ENCODE data around the gene LHPP.

LHPP gene

GRCh38 chr10:124560377-124561105 is 98.9 kb downstream of the LHPP start:
- no CpG with 5 or more reads among the region's 18 CpGs for WGBS, 2 donors (ENCODE audit: extremely low coverage in 2 of 2, insufficient read length in 2 of 2, insufficient replicate concordance in 1 of 2)
- no peak overlapping the region for H3K27ac ChIP-seq (replicated peaks; ENCODE audit: low read length)

GRCh38 chr10:124561206-124561605 is 99.6 kb downstream of the LHPP start:
- Histone ChIP-seq H4K91ac (ENCODE audit: low read depth, low read length, poor library complexity) (no peak overlapping the region), H2BK120ac (ENCODE audit: low read depth, low read length) (no peak overlapping the region), H3K36me3 (replicated peaks in 1 of 2; ENCODE audit: control insufficient read depth in 2 of 2, insufficient read depth in 2 of 2, low read length in 2 of 2) (no peaks in the 10 kb centered on the region), H3K4me1 (ENCODE audit: control insufficient read depth in 2 of 2, insufficient read depth in 1 of 2, low read depth in 1 of 2, low read length in 2 of 2) (peaks cover 13% of the 10 kb centered on the region in 2 donors), H4K8ac (ENCODE audit: low read depth, low read length) (no peak overlapping the region), H2BK15ac (ENCODE audit: low read length) (no peak overlapping the region), H2BK12ac (ENCODE audit: low read length) (no peak overlapping the region), H3K9ac (ENCODE audit: low read depth, low read length, poor library complexity) (no peak overlapping the region), H3K27ac (replicated peaks; ENCODE audit: low read length) (no peak overlapping the region), H3K23ac (ENCODE audit: low read depth, low read length, poor library complexity) (no peak overlapping the region), H3K4me2 (ENCODE audit: insufficient read depth, low read length, poor library complexity, severe bottlenecking) (no peak overlapping the region), H3K4ac (ENCODE audit: low read length) (no peak overlapping the region), H3K4me3 (ENCODE audit: low read length in 2 of 2) (peak overlapping the region in 1 of 2 donors; percentile 8), H2AFZ (ENCODE audit: low read length) (no peak overlapping the region), H2AK5ac (ENCODE audit: low read depth, low read length) (no peak overlapping the region), H3K9me3 (replicated peaks in 1 of 2; ENCODE audit: control insufficient read depth in 2 of 2, insufficient read depth in 1 of 2, low read depth in 1 of 2, low read length in 2 of 2) (peaks cover 3 to 9% of the 10 kb centered on the region in 2 donors), H3K14ac (ENCODE audit: low read length) (no peak overlapping the region), H3K79me1 (ENCODE audit: low read depth, low read length) (no peaks in the 10 kb centered on the region), H2BK5ac (ENCODE audit: low read length) (no peak overlapping the region), H3K27me3 (ENCODE audit: control insufficient read depth in 3 of 3, insufficient read depth in 3 of 3, low read depth in 1 of 3, low read length in 3 of 3) (peaks cover 0 to 26% (median 0%) of the 10 kb centered on the region in 3 experiments), H3K18ac (ENCODE audit: low read length) (no peak overlapping the region)
- no peak for DNase-seq (ENCODE audit: low spot score)
- no CpG with 5 or more reads among the region's 5 CpGs for WGBS, 2 donors (ENCODE audit: extremely low coverage in 2 of 2, insufficient read length in 2 of 2, insufficient replicate concordance in 1 of 2)

More at GRCh38 chr10:124560377-124561105, 98.9 kb downstream of the LHPP start:
- Histone ChIP-seq H2BK5ac (ENCODE audit: low read length) (no peak overlapping the region), H3K79me1 (ENCODE audit: low read depth, low read length) (no peaks in the 10 kb centered on the region), H3K4ac (ENCODE audit: low read length) (no peak overlapping the region), H2BK15ac (ENCODE audit: low read length) (no peak overlapping the region), H2AK5ac (ENCODE audit: low read depth, low read length) (no peak overlapping the region), H4K8ac (ENCODE audit: low read depth, low read length) (no peak overlapping the region), H3K18ac (ENCODE audit: low read length) (no peak overlapping the region), H3K14ac (ENCODE audit: low read length) (no peak overlapping the region), H3K27me3 (ENCODE audit: control insufficient read depth in 3 of 3, insufficient read depth in 3 of 3, low read depth in 1 of 3, low read length in 3 of 3) (peaks cover 0 to 26% (median 0%) of the 10 kb centered on the region in 3 experiments), H2BK120ac (ENCODE audit: low read depth, low read length) (no peak overlapping the region), H4K91ac (ENCODE audit: low read depth, low read length, poor library complexity) (no peak overlapping the region), H3K4me1 (ENCODE audit: control insufficient read depth in 2 of 2, insufficient read depth in 1 of 2, low read depth in 1 of 2, low read length in 2 of 2) (peaks cover 8 to 9% of the 10 kb centered on the region in 2 donors), H3K9ac (ENCODE audit: low read depth, low read length, poor library complexity) (no peak overlapping the region), H3K4me3 (ENCODE audit: low read length in 2 of 2) (no peak overlapping the region), H2AFZ (ENCODE audit: low read length) (no peak overlapping the region), H3K4me2 (ENCODE audit: insufficient read depth, low read length, poor library complexity, severe bottlenecking) (no peak overlapping the region), H3K23ac (ENCODE audit: low read depth, low read length, poor library complexity) (no peak overlapping the region), H3K9me3 (replicated peaks in 1 of 2; ENCODE audit: control insufficient read depth in 2 of 2, insufficient read depth in 1 of 2, low read depth in 1 of 2, low read length in 2 of 2) (peaks cover 3 to 9% of the 10 kb centered on the region in 2 donors), H2BK12ac (ENCODE audit: low read length) (no peak overlapping the region), H3K36me3 (replicated peaks in 1 of 2; ENCODE audit: control insufficient read depth in 2 of 2, insufficient read depth in 2 of 2, low read length in 2 of 2) (no peaks in the 10 kb centered on the region)
- no peak for DNase-seq (ENCODE audit: low spot score)

- H4K8ac ChIP-seq (ENCODE audit: low read depth, low read length): no peak overlapping the region
- H2AFZ ChIP-seq (ENCODE audit: low read length): no peak overlapping the region
- no peak overlapping the region for H3K14ac ChIP-seq (ENCODE audit: low read length)
- no peak overlapping the region for H3K9ac ChIP-seq (ENCODE audit: low read depth, low read length, poor library complexity)
- H2BK120ac ChIP-seq (ENCODE audit: low read depth, low read length): no peak overlapping the region
- H2BK12ac ChIP-seq (ENCODE audit: low read length): no peak overlapping the region
- H3K4me3 ChIP-seq (ENCODE audit: low read length in 2 of 2): no peak overlapping the region
- no peak overlapping the region for H3K18ac ChIP-seq (ENCODE audit: low read length)
- no peak overlapping the region for H2BK15ac ChIP-seq (ENCODE audit: low read length)
- no peaks in the 10 kb centered on the region for H3K36me3 ChIP-seq (replicated peaks in 1 of 2; ENCODE audit: control insufficient read depth in 2 of 2, insufficient read depth in 2 of 2, low read length in 2 of 2)
- no peak overlapping the region for H4K91ac ChIP-seq (ENCODE audit: low read depth, low read length, poor library complexity)
- no peak overlapping the region for H3K27ac ChIP-seq (replicated peaks; ENCODE audit: low read length)
- DNase-seq (ENCODE audit: low spot score): no peak
- H3K4me2 ChIP-seq (ENCODE audit: insufficient read depth, low read length, poor library complexity, severe bottlenecking): no peak overlapping the region
- H3K79me1 ChIP-seq (ENCODE audit: low read depth, low read length): no peaks in the 10 kb centered on the region
- H3K4ac ChIP-seq (ENCODE audit: low read length): no peak overlapping the region
- WGBS, 2 donors (ENCODE audit: extremely low coverage in 2 of 2, insufficient read length in 2 of 2, insufficient replicate concordance in 1 of 2): no CpG with 5 or more reads among the region's 7 CpGs
- no peak overlapping the region for H3K23ac ChIP-seq (ENCODE audit: low read depth, low read length, poor library complexity)
- peaks cover 0 to 26% (median 0%) of the 10 kb centered on the region in 3 experiments for H3K27me3 ChIP-seq (ENCODE audit: control insufficient read depth in 3 of 3, insufficient read depth in 3 of 3, low read depth in 1 of 3, low read length in 3 of 3)
- H2BK5ac ChIP-seq (ENCODE audit: low read length): no peak overlapping the region
- H3K9me3 ChIP-seq (replicated peaks in 1 of 2; ENCODE audit: control insufficient read depth in 2 of 2, insufficient read depth in 1 of 2, low read depth in 1 of 2, low read length in 2 of 2): peaks cover 3 to 9% of the 10 kb centered on the region in 2 donors
- no peak overlapping the region for H2AK5ac ChIP-seq (ENCODE audit: low read depth, low read length)
- H3K4me1 ChIP-seq (ENCODE audit: control insufficient read depth in 2 of 2, insufficient read depth in 1 of 2, low read depth in 1 of 2, low read length in 2 of 2): peaks cover 13% of the 10 kb centered on the region in 2 donors
Measured at GRCh38 chr10:124562425-124563060, 100.9 kb downstream of the LHPP start.

GRCh38 chr10:124563320-124564040 is 101.9 kb downstream of the LHPP start:
- H3K23ac ChIP-seq (ENCODE audit: low read depth, low read length, poor library complexity): no peak overlapping the region

More at GRCh38 chr10:124563320-124564040, 101.9 kb downstream of the LHPP start:
- H3K18ac ChIP-seq (ENCODE audit: low read length): no peak overlapping the region
- H2AK5ac ChIP-seq (ENCODE audit: low read depth, low read length): no peak overlapping the region
- peaks cover 3 to 9% of the 10 kb centered on the region in 2 donors for H3K9me3 ChIP-seq (replicated peaks in 1 of 2; ENCODE audit: control insufficient read depth in 2 of 2, insufficient read depth in 1 of 2, low read depth in 1 of 2, low read length in 2 of 2)
- no peak overlapping the region for H3K4me3 ChIP-seq (ENCODE audit: low read length in 2 of 2)
- WGBS, 2 donors (ENCODE audit: extremely low coverage in 2 of 2, insufficient read length in 2 of 2, insufficient replicate concordance in 1 of 2): no CpG with 5 or more reads among the region's 7 CpGs
- no peak overlapping the region for H2BK5ac ChIP-seq (ENCODE audit: low read length)
- no peak overlapping the region for H4K91ac ChIP-seq (ENCODE audit: low read depth, low read length, poor library complexity)
- peaks cover 13 to 15% of the 10 kb centered on the region in 2 donors for H3K4me1 ChIP-seq (ENCODE audit: control insufficient read depth in 2 of 2, insufficient read depth in 1 of 2, low read depth in 1 of 2, low read length in 2 of 2)
- no peak overlapping the region for H3K14ac ChIP-seq (ENCODE audit: low read length)
- no peak overlapping the region for H2BK12ac ChIP-seq (ENCODE audit: low read length)
- H3K36me3 ChIP-seq (replicated peaks in 1 of 2; ENCODE audit: control insufficient read depth in 2 of 2, insufficient read depth in 2 of 2, low read length in 2 of 2): no peaks in the 10 kb centered on the region
- H3K79me1 ChIP-seq (ENCODE audit: low read depth, low read length): no peaks in the 10 kb centered on the region
- peaks cover 0 to 26% (median 0%) of the 10 kb centered on the region in 3 experiments for H3K27me3 ChIP-seq (ENCODE audit: control insufficient read depth in 3 of 3, insufficient read depth in 3 of 3, low read depth in 1 of 3, low read length in 3 of 3)
- no peak overlapping the region for H2BK15ac ChIP-seq (ENCODE audit: low read length)
- H3K27ac ChIP-seq (replicated peaks; ENCODE audit: low read length): no peak overlapping the region
- H2AFZ ChIP-seq (ENCODE audit: low read length): no peak overlapping the region
- no peak for DNase-seq (ENCODE audit: low spot score)
- H2BK120ac ChIP-seq (ENCODE audit: low read depth, low read length): no peak overlapping the region
- no peak overlapping the region for H3K4me2 ChIP-seq (ENCODE audit: insufficient read depth, low read length, poor library complexity, severe bottlenecking)
- H3K9ac ChIP-seq (ENCODE audit: low read depth, low read length, poor library complexity): no peak overlapping the region
- no peak overlapping the region for H4K8ac ChIP-seq (ENCODE audit: low read depth, low read length)
- H3K4ac ChIP-seq (ENCODE audit: low read length): no peak overlapping the region

Data from neuronal stem cell (in vitro differentiated cells).